H1 (cell line): ENCODE measurements around the gene ARHGAP8. TPM values are rescaled to one million over a fixed set of nuclear protein-coding genes. Genes with fewer than 3 reads are reported as not detected.
A peak's percentile ranks its signal among the peaks of the same experiment; 100 is the strongest.

Experiments
- CTCF ChIA-PET: fragments of 300-600 bp; sonication (Branson Sonifier 250); formaldehyde crosslinking; loops from one replicate; lab custom pipeline; 2021; ENCODE audit not compliant: partially characterized antibody; lab: Charles Lee
- POLR2A ChIA-PET: fragments of 300-600 bp; sonication (Branson Sonifier 250); formaldehyde crosslinking; loops from one replicate; lab custom pipeline; 2021; ENCODE audit warnings: inconsistent platforms; ENCODE audit not compliant: partially characterized antibody; lab: Charles Lee
- DNase-seq, 2 experiments: peaks; one replicate each; pipeline versions ENCODE4 v3.0.0 to v3.0.0-alpha.2; 2010 to 2022; ENCODE audit warnings: low spot score in 2 of 2, low read depth in 1 of 2, mixed read lengths in 1 of 2
- FAIRE-seq: peaks from 2 replicates; lab custom pipeline; 2011; peaks lifted over from hg19 to GRCh38; lab: Jason Lieb, UNC
- H2AFZ ChIP-seq: 2 replicates; pipeline ENCODE4 v1.8.1; 2012; ENCODE audit warnings: low read length, inconsistent platforms
- H2AK5ac ChIP-seq: 2 replicates; pipeline ENCODE4 v1.6.1; 2013; ENCODE audit warnings: low read depth, low read length
- H2BK120ac ChIP-seq: replicated peaks from 2 replicates; pipeline ENCODE3; 2013; ENCODE audit warnings: low read depth, low read length, inconsistent platforms
- H2BK12ac ChIP-seq: 2 replicates; pipeline ENCODE4 v1.6.1; 2013; ENCODE audit warnings: low read depth, low read length
- H2BK15ac ChIP-seq: 2 replicates; pipeline ENCODE4 v1.6.1; 2013; ENCODE audit warnings: low read length
- H2BK20ac ChIP-seq: 2 replicates; pipeline ENCODE4 v1.6.1; 2013; ENCODE audit warnings: low read length
- H2BK5ac ChIP-seq: 2 replicates; pipeline ENCODE4 v1.6.1; 2013; ENCODE audit warnings: low read depth, low read length
- H3K14ac ChIP-seq: 2 replicates; pipeline ENCODE4 v1.6.1; 2013; ENCODE audit warnings: inconsistent platforms; ENCODE audit not compliant: insufficient read length
- H3K18ac ChIP-seq: 2 replicates; pipeline ENCODE4 v1.6.1; 2013; ENCODE audit warnings: low read length; ENCODE audit errors: extremely low read depth
- H3K23ac ChIP-seq: 2 replicates; pipeline ENCODE4 v1.6.1; 2013; ENCODE audit warnings: inconsistent platforms; ENCODE audit not compliant: insufficient read length
- H3K23me2 ChIP-seq: 2 replicates; pipeline ENCODE4 v1.6.1; 2013; ENCODE audit warnings: low read depth, low read length
- H3K27ac ChIP-seq: 2 replicates; pipeline ENCODE4 v1.6.1; 2011; ENCODE audit warnings: low read depth, low read length, inconsistent platforms
- H3K27me3 ChIP-seq, 4 experiments: replicated peaks in 1 of 4; 1 replicate in 1 of 4; 2 replicates in 3 of 4; pipeline versions ENCODE4 v1.6.1 to v1.8.1; 2011 to 2013; ENCODE audit warnings: low read length in 3 of 4, mild to moderate bottlenecking in 3 of 4, inconsistent platforms in 2 of 4, mixed read lengths in 2 of 4, moderate library complexity in 1 of 4; ENCODE audit not compliant: control insufficient read depth in 3 of 4, insufficient read depth in 3 of 4; ENCODE audit errors: extremely low read depth in 1 of 4
- H3K36me3 ChIP-seq, 4 experiments: 2 replicates each; pipeline versions ENCODE4 v1.6.1 to v1.8.1; 2011 to 2013; ENCODE audit warnings: mild to moderate bottlenecking in 4 of 4, low read length in 3 of 4, moderate library complexity in 2 of 4, control low read depth in 1 of 4, inconsistent platforms in 1 of 4; ENCODE audit not compliant: insufficient read depth in 4 of 4, control insufficient read depth in 2 of 4
- H3K4ac ChIP-seq: replicated peaks from 2 replicates; pipeline ENCODE3; 2013; ENCODE audit warnings: low read length, low read depth, mixed read lengths, inconsistent platforms; ENCODE audit not compliant: insufficient read length
- H3K4me1 ChIP-seq, 4 experiments: replicated peaks in 1 of 4; 1 replicate in 1 of 4; 2 replicates in 3 of 4; pipeline versions ENCODE4 v1.6.1 to v1.8.1; 2011 to 2013; ENCODE audit warnings: low read length in 3 of 4, inconsistent platforms in 2 of 4, mixed read lengths in 1 of 4; ENCODE audit not compliant: insufficient read depth in 4 of 4, control insufficient read depth in 3 of 4
- H3K4me2 ChIP-seq, 2 experiments: 2 replicates each; pipeline versions ENCODE4 v1.6.1 to v1.8.1; 2011 to 2013; ENCODE audit warnings: low read depth in 2 of 2, low read length in 2 of 2, control low read depth in 1 of 2, inconsistent platforms in 1 of 2, mild to moderate bottlenecking in 1 of 2; ENCODE audit not compliant: insufficient read depth in 1 of 2
- H3K4me3 ChIP-seq, 4 experiments: fragments of 200-600, 300-600 bp in 1 of 4; sonication (generic), shearing (Covaris generic), sonication (Bioruptor Twin) in 1 of 4; 2 replicates each; pipeline versions ENCODE4 v1.5.1 to v1.8.1; 2011 to 2016; ENCODE audit warnings: low read length in 4 of 4, low read depth in 3 of 4, control low read depth in 2 of 4, inconsistent platforms in 2 of 4, mild to moderate bottlenecking in 2 of 4, mixed read lengths in 1 of 4, moderate library complexity in 1 of 4; ENCODE audit not compliant: insufficient read depth in 2 of 4; ENCODE audit errors: extremely low read depth in 1 of 4
- H3K56ac ChIP-seq: replicated peaks from 2 replicates; pipeline ENCODE3; 2013; ENCODE audit warnings: low read depth, mild to moderate bottlenecking, mixed read lengths, low read length, inconsistent platforms; ENCODE audit not compliant: insufficient read length
- H3K79me1 ChIP-seq: 2 replicates; pipeline ENCODE4 v1.6.1; 2013; ENCODE audit warnings: low read depth, low read length, control low read depth
- H3K79me2 ChIP-seq, 2 experiments: 2 replicates each; pipeline versions ENCODE4 v1.6.1 to v1.8.1; 2012 to 2013; ENCODE audit warnings: low read length in 2 of 2, mild to moderate bottlenecking in 2 of 2, inconsistent platforms in 1 of 2; ENCODE audit not compliant: insufficient read depth in 2 of 2, control insufficient read depth in 1 of 2
- H3K9ac ChIP-seq, 4 experiments: replicated peaks in 1 of 4; 1 replicate in 1 of 4; 2 replicates in 3 of 4; pipeline versions ENCODE4 v1.6.1 to v1.8.1; 2011 to 2013; ENCODE audit warnings: low read depth in 3 of 4, low read length in 3 of 4, control low read depth in 2 of 4, mild to moderate bottlenecking in 2 of 4, moderate library complexity in 2 of 4, inconsistent platforms in 1 of 4; ENCODE audit errors: extremely low read depth in 1 of 4
- H3K9me3 ChIP-seq, 2 experiments: 2 replicates each; pipeline versions ENCODE4 v1.6.1 to v1.8.1; 2012 to 2013; ENCODE audit warnings: mild to moderate bottlenecking in 2 of 2, moderate library complexity in 2 of 2, control low read depth in 1 of 2, inconsistent platforms in 1 of 2, low read depth in 1 of 2, low read length in 1 of 2, mixed read lengths in 1 of 2; ENCODE audit not compliant: insufficient read depth in 2 of 2
- H4K20me1 ChIP-seq, 2 experiments: replicated peaks in 1 of 2; 2 replicates each; pipeline versions ENCODE3 to v1.8.1; 2011 to 2013; ENCODE audit warnings: inconsistent platforms in 2 of 2, low read length in 2 of 2, mild to moderate bottlenecking in 1 of 2; ENCODE audit not compliant: insufficient read depth in 2 of 2, control insufficient read depth in 1 of 2
- H4K5ac ChIP-seq: 2 replicates; pipeline ENCODE4 v1.6.1; 2013; ENCODE audit warnings: low read length, low read depth, mixed read lengths, inconsistent platforms; ENCODE audit not compliant: insufficient read length
- H4K8ac ChIP-seq: 2 replicates; pipeline ENCODE4 v1.8.0; 2013; ENCODE audit warnings: mild to moderate bottlenecking, moderate library complexity, low read length, inconsistent platforms; ENCODE audit not compliant: insufficient read depth; ENCODE audit errors: extremely low read depth
- H4K91ac ChIP-seq: replicated peaks from 2 replicates; pipeline ENCODE3; 2013; ENCODE audit warnings: low read length, mixed read lengths, inconsistent platforms; ENCODE audit not compliant: insufficient read length
- BACH1 ChIP-seq: IDR thresholded peaks from 2 replicates; pipeline ENCODE4 v1.6.1; 2012; ENCODE audit warnings: low read length, improper control_type of control experiment
- CHD2 ChIP-seq: IDR thresholded peaks from 2 replicates; pipeline ENCODE4 v1.6.1; 2012; ENCODE audit warnings: low read length, improper control_type of control experiment
- HDAC6 ChIP-seq: IDR thresholded peaks from one replicate; pipeline ENCODE4 v1.7.1; 2012; ENCODE audit warnings: low read depth, mild to moderate bottlenecking, inconsistent platforms, low read length, moderate library complexity
- JUN ChIP-seq: IDR thresholded peaks from 2 replicates; pipeline ENCODE4 v1.6.1; 2011; ENCODE audit warnings: low read depth, mild to moderate bottlenecking, improper control_type of control experiment, low read length
- KDM1A ChIP-seq: fragments of 200-600, 300-600 bp; sonication (generic); IDR thresholded peaks from 2 replicates; pipeline ENCODE4 v1.7.1; 2016; ENCODE audit warnings: mild to moderate bottlenecking, low read length, borderline replicate concordance
- KDM4A ChIP-seq: IDR thresholded peaks from one replicate; pipeline ENCODE4 v1.7.1; 2012; ENCODE audit warnings: low read depth, mild to moderate bottlenecking, moderate library complexity, low read length, inconsistent platforms; ENCODE audit not compliant: severe bottlenecking
- SIX5 ChIP-seq: IDR thresholded peaks from 2 replicates; pipeline ENCODE4 v1.6.1; 2011; ENCODE audit warnings: mild to moderate bottlenecking, low read depth, low read length
- SP2 ChIP-seq: IDR thresholded peaks from 2 replicates; pipeline ENCODE4 v1.6.1; 2012; ENCODE audit warnings: mild to moderate bottlenecking, low read length, inconsistent platforms
- TEAD4 ChIP-seq: IDR thresholded peaks from 2 replicates; pipeline ENCODE4 v1.6.1; 2012; ENCODE audit warnings: low read depth, low read length, inconsistent platforms, mixed read lengths
- WGBS, 2 experiments: shearing (Covaris generic) in 1 of 2; methylation state at CpG; one replicate each; pipeline versions ENCODE4 v1.1.6 to v1.1.7; 2013 to 2015; ENCODE audit warnings: low lambda C conversion rate in 2 of 2, mixed read lengths in 2 of 2, inconsistent platforms in 1 of 2, low coverage in 1 of 2, missing lambda C conversion rate in 1 of 2; ENCODE audit not compliant: insufficient replicate concordance in 2 of 2, insufficient coverage in 1 of 2, insufficient read length in 1 of 2; ENCODE audit errors: extremely low coverage in 1 of 2, missing lambda C conversion rate in 1 of 2; 5-methylcytosine and 5-hydroxymethylcytosine counted together
- polyA plus RNA-seq, 7 experiments: library from polyadenylated mRNA; depleted of rRNA in 3 of 7; stranded (reverse) in 5 of 7; unstranded in 2 of 7; fragments of >200 nt in 5 of 7; fragments of 200-250 nt in 2 of 7; gene quantifications; 1 replicate in 5 of 7; 2 replicates in 1 of 7; 4 replicates in 1 of 7; pipeline versions ENCODE4 v1.2.1 to v1.2.3, GENCODE V29; 2011 to 2013; ENCODE audit warnings: missing spikeins in 2 of 7, mixed read lengths in 2 of 7
- total RNA-seq: library from RNA; stranded (reverse); fragmentation: NEBNext Ultra II Directional; extraction: Animal tissue kit (Norgen Biotek cat#: 25700); gene quantifications from 2 replicates; pipeline ENCODE4 v1.2.1, GENCODE V29; 2021

The ARHGAP8 gene
- total and polyA plus RNA-seq, 2 of the 8 experiments (the other 6 are each of a cell fraction or from before 2014, with no cell fraction given) = 35.6 to 47.7 TPM

- Histone ChIP-seq H3K4ac (no peak overlapping the region), H2BK20ac (no peak overlapping the region), H2AFZ (no peak overlapping the region), H3K9me3 (no peaks in the 10 kb centered on the region), H2BK120ac (no peak overlapping the region), H3K79me2 (no peaks in the 10 kb centered on the region), H3K27ac (no peak overlapping the region), H3K23me2 (no peaks in the 10 kb centered on the region), H3K14ac (no peak overlapping the region), H2BK5ac (peak overlapping the region; percentile 52; the same call in 1 of the 2 replicates), H2BK15ac (0 out of 2 replicates have a peak overlapping the region, but pooled peaks have one; percentile 84), H4K91ac (no peak overlapping the region), H3K18ac (no peak overlapping the region; the same call in 1 of the 2 replicates), H4K8ac (no peak overlapping the region), H3K4me3 (no peak overlapping the region), H2BK12ac (no peak overlapping the region), H4K5ac (no peak overlapping the region), H3K4me1 (peaks cover 0 to 5% (median 0%) of the 10 kb centered on the region in 4 experiments; a peak in 3 of 7 replicates), H3K4me2 (no peak overlapping the region), H3K79me1 (no peaks in the 10 kb centered on the region), H3K27me3 (no peaks in the 10 kb centered on the region), H3K56ac (no peak overlapping the region), H3K36me3 (no peaks in the 10 kb centered on the region; a peak in 1 of 8 replicates), H3K9ac (no peak overlapping the region), H2AK5ac (no peak overlapping the region; the same call in none of the 2 replicates), H3K23ac (no peak overlapping the region), H4K20me1 (peaks cover 0 to 15% of the 10 kb centered on the region in 2 experiments)
- POLR2A ChIA-PET = no interaction called here
- 85% methylated on average over 21 of the region's 21 CpGs; no CpG with 5 or more reads in 1 of the 2 experiments for whole genome bisulfite sequencing, 2 experiments
- no peak for FAIRE-seq
- CTCF ChIA-PET = interaction anchor here (0.7 to 9.3 kb wide), 5 partner anchors 10 to 46 kb away, joined by 3 to 102 read pairs (median 33); no protein-coding TSS in a partner anchor
- no peak for DNase-seq
- TF ChIP-seq CHD2 (no peak), HDAC6 (no peak), KDM1A (no peak), BACH1 (no peak), SIX5 (no peak), TEAD4 (no peak), JUN (no peak), SP2 (no peak), KDM4A (no peak)
Measured at GRCh38 chr22:44732017-44732561, 20.3 kb upstream of the ARHGAP8 start.
